Gastrocnemius medialis (tissue), 4 donors: ENCODE results near the gene PTGIS. TPM values are rescaled to one million over a fixed set of nuclear protein-coding genes. Genes with fewer than 3 reads are reported as not detected.

Source experiments
- ATAC-seq, 2 donors: fragments of 150-250 bp; one replicate each; pipeline ENCODE4 v1.9.1; 2016
- DNase-seq, 2 donors: peaks; one replicate each; pipeline ENCODE4 v3.0.0-alpha.2; 2019
- H3K27ac ChIP-seq, 4 donors: fragments of 200-600 bp; sonication (generic); 1 replicate in 1 of 4; 2 replicates in 3 of 4; pipeline ENCODE4 v1.5.1; 2016 to 2018; ENCODE audit warnings: mild to moderate bottlenecking in 2 of 4, moderate library complexity in 1 of 4
- H3K27me3 ChIP-seq, 3 donors: fragments of 200-600 bp; sonication (generic) in 2 of 3; 1 replicate in 1 of 3; 2 replicates in 2 of 3; pipeline versions ENCODE4 v1.5.1 to v1.6.0; 2016 to 2019; ENCODE audit warnings: mild to moderate bottlenecking in 1 of 3, moderate library complexity in 1 of 3
- H3K36me3 ChIP-seq, 2 donors: fragments of 200-600 bp; sonication (generic) in 1 of 2; one replicate each; pipeline ENCODE4 v1.5.1; 2017 to 2018
- H3K4me1 ChIP-seq, 2 donors: fragments of 200-600 bp; sonication (generic) in 1 of 2; one replicate each; pipeline ENCODE4 v1.5.1; 2016 to 2017; ENCODE audit warnings: mild to moderate bottlenecking in 2 of 2
- H3K4me3 ChIP-seq, 4 donors: fragments of 200-600 bp; sonication (generic) in 3 of 4; 1 replicate in 1 of 4; 2 replicates in 3 of 4; pipeline ENCODE4 v1.5.1; 2016 to 2019; ENCODE audit warnings: mild to moderate bottlenecking in 2 of 4
- H3K9me3 ChIP-seq, 3 donors: fragments of 200-600 bp; sonication (generic) in 2 of 3; 1 replicate in 1 of 3; 2 replicates in 2 of 3; pipeline ENCODE4 v1.5.1; 2016 to 2019
- CTCF ChIP-seq, 5 experiments: fragments of 450-650 bp in 3 of 5; fragments of 200-600 bp in 2 of 5; sonication (generic) in 2 of 5; IDR thresholded peaks in 4 of 5; conservative IDR thresholded peaks in 1 of 5; 1 replicate in 4 of 5; 2 replicates in 1 of 5; pipeline ENCODE4 v1.5.1; 2016 to 2019; ENCODE audit warnings: antibody characterized with exemption in 5 of 5, mild to moderate bottlenecking in 3 of 5, moderate library complexity in 3 of 5
- POLR2A ChIP-seq, 2 donors: fragments of 450-650 bp; IDR thresholded peaks; one replicate each; pipeline ENCODE4 v1.6.1; 2017; ENCODE audit warnings: antibody characterized with exemption in 2 of 2, mild to moderate bottlenecking in 2 of 2, moderate library complexity in 2 of 2
- in situ Hi-C, 4 donors: fragments of 200-750 bp; cut with MboI; loops; one replicate each; pipeline versions ENCODE4 v1.15.0 to v1.8.0; 2017; ENCODE audit warnings: low sequenced_read_pairs in 4 of 4
- intact Hi-C: fragments of 100-400 bp; cut with DNase I; formaldehyde crosslinking; loops from one replicate; pipeline ENCODE4 v1.15.1; 2023; ENCODE audit warnings: low total_unique reads
- total RNA-seq, 4 donors: library from RNA; depleted of rRNA; stranded (reverse); fragments of >200 nt; gene quantifications; one replicate each; pipeline versions ENCODE4 v1.1.0 to v1.2.3, GENCODE V29; 2016

Gene PTGIS
- total RNA-seq, 4 donors from 2014 or later, result 4.5 to 13.1 (median 9.5) TPM

GRCh38 chr20:49461894-49462620, 105.9 kb downstream of the PTGIS start:
- Histone ChIP-seq H3K9me3 (no peaks in the 10 kb centered on the region), H3K4me3 (no peak overlapping the region), H3K27ac (no peak overlapping the region), H3K27me3 (no peaks in the 10 kb centered on the region), H3K36me3 (no peaks in the 10 kb centered on the region), H3K4me1 (peaks cover 0 to 10% of the 10 kb centered on the region in 2 donors)
- no peak for DNase-seq
- TF ChIP-seq POLR2A (IDR thresholded peaks at IDR 0.05) (no peak), CTCF (IDR thresholded peaks at IDR 0.05 in 4 of 5, conservative IDR thresholded peaks at IDR 0.05 in 1 of 5) (no peak)
- in situ Hi-C loops (no loop called here), intact Hi-C loops (no loop called here)
- no peak for ATAC-seq

- Histone ChIP-seq H3K4me3 (no peak overlapping the region), H3K4me1 (peaks cover 0 to 16% of the 10 kb centered on the region in 2 donors), H3K27me3 (no peaks in the 10 kb centered on the region), H3K27ac (no peak overlapping the region), H3K9me3 (no peaks in the 10 kb centered on the region), H3K36me3 (no peaks in the 10 kb centered on the region)
- no peak for ATAC-seq
- in situ Hi-C loops (no loop called here), intact Hi-C loops (no loop called here)
- TF ChIP-seq CTCF (IDR thresholded peaks at IDR 0.05 in 4 of 5, conservative IDR thresholded peaks at IDR 0.05 in 1 of 5) (no peak), POLR2A (IDR thresholded peaks at IDR 0.05) (no peak)
- DNase-seq, result no peak
Observed at GRCh38 chr20:49460916-49461315, 107.0 kb downstream of the PTGIS start.

- DNase-seq, result no peak
- in situ Hi-C loops, result no loop called here
Observed at GRCh38 chr20:49460131-49460530, 107.8 kb downstream of the PTGIS start.

GRCh38 chr20:49459684-49460083, 108.3 kb downstream of the PTGIS start:
- H3K27ac ChIP-seq, result no peak overlapping the region
- no peaks in the 10 kb centered on the region for H3K27me3 ChIP-seq
- no peaks in the 10 kb centered on the region for H3K9me3 ChIP-seq
- intact Hi-C loops, result no loop called here
- H3K4me1 ChIP-seq, result peaks cover 0 to 10% of the 10 kb centered on the region in 2 donors
- in situ Hi-C loops, result no loop called here
- no peak for TF ChIP-seq CTCF (IDR thresholded peaks at IDR 0.05 in 4 of 5, conservative IDR thresholded peaks at IDR 0.05 in 1 of 5)
- TF ChIP-seq POLR2A (IDR thresholded peaks at IDR 0.05), result no peak
- no peak overlapping the region for H3K4me3 ChIP-seq
- H3K36me3 ChIP-seq, result no peaks in the 10 kb centered on the region
- DNase-seq (no peak), ATAC-seq (no peak)

More at GRCh38 chr20:49460131-49460530, 107.8 kb downstream of the PTGIS start:
- Histone ChIP-seq H3K36me3 (no peaks in the 10 kb centered on the region), H3K27me3 (no peaks in the 10 kb centered on the region), H3K4me1 (peaks cover 0 to 10% of the 10 kb centered on the region in 2 donors), H3K9me3 (no peaks in the 10 kb centered on the region), H3K4me3 (no peak overlapping the region), H3K27ac (no peak overlapping the region)
- no peak for ATAC-seq
- intact Hi-C loops, result no loop called here
- TF ChIP-seq POLR2A (IDR thresholded peaks at IDR 0.05) (no peak), CTCF (IDR thresholded peaks at IDR 0.05 in 4 of 5, conservative IDR thresholded peaks at IDR 0.05 in 1 of 5) (no peak)
